Tibial nerve (tissue), 4 donors: ENCODE results near the gene FGF16. TPM values are rescaled to one million over a fixed set of nuclear protein-coding genes. Genes with fewer than 3 reads are reported as not detected.

Experiments
- DNase-seq, 2 donors: peaks; one replicate each; pipeline ENCODE4 v3.0.0-alpha.2; 2019; ENCODE audit warnings: low spot score in 2 of 2
- H3K27ac ChIP-seq, 4 donors: fragments of 200-600 bp; sonication (generic) in 3 of 4; one replicate each; pipeline ENCODE4 v1.5.1; 2017 to 2019; ENCODE audit warnings: mild to moderate bottlenecking in 1 of 4
- H3K27me3 ChIP-seq, 2 donors: fragments of 200-600 bp; sonication (generic) in 1 of 2; one replicate each; pipeline versions ENCODE4 v1.5.1 to v1.6.0; 2017 to 2019
- H3K36me3 ChIP-seq, 3 donors: fragments of 200-600 bp; sonication (generic); one replicate each; pipeline ENCODE4 v1.5.1; 2018 to 2019
- H3K4me1 ChIP-seq, 4 donors: fragments of 200-600 bp; sonication (generic) in 3 of 4; one replicate each; pipeline ENCODE4 v1.5.1; 2017 to 2019
- H3K4me3 ChIP-seq, 4 donors: fragments of 200-600 bp; sonication (generic) in 3 of 4; one replicate each; pipeline ENCODE4 v1.5.1; 2017 to 2019; ENCODE audit warnings: mild to moderate bottlenecking in 1 of 4, moderate library complexity in 1 of 4
- H3K9me3 ChIP-seq, 4 donors: fragments of 200-600 bp; sonication (generic) in 3 of 4; one replicate each; pipeline ENCODE4 v1.5.1; 2017 to 2019
- EP300 ChIP-seq, 2 donors: sonication (generic); formaldehyde crosslinking; IDR thresholded peaks; one replicate each; pipeline ENCODE4 v1.6.1; 2017; ENCODE audit warnings: antibody characterized with exemption in 2 of 2, mild to moderate bottlenecking in 1 of 2
- POLR2A ChIP-seq, 2 donors: fragments of 450-650 bp; IDR thresholded peaks; one replicate each; pipeline ENCODE4 v1.6.1; 2017; ENCODE audit warnings: antibody characterized with exemption in 2 of 2, mild to moderate bottlenecking in 2 of 2, moderate library complexity in 2 of 2
- WGBS, 2 donors: methylation state at CpG; one replicate each; pipeline ENCODE4 v1.1.5; 2018; 5-methylcytosine and 5-hydroxymethylcytosine counted together
- total RNA-seq, 4 donors: library from RNA; depleted of rRNA; stranded (reverse); fragments of >200 nt; gene quantifications; one replicate each; pipeline ENCODE4 v1.1.0, GENCODE V29; 2016
- TF ChIP-seq, protein P1 (sequence below), 5 experiments: fragments of 200-600 bp in 3 of 5; fragments of 450-650 bp in 2 of 5; sonication (generic) in 3 of 5; IDR thresholded peaks; one replicate each; pipeline ENCODE4 v1.5.1; 2016 to 2019; ENCODE audit warnings: antibody characterized with exemption in 5 of 5, mild to moderate bottlenecking in 3 of 5, moderate library complexity in 2 of 5

FGF16 gene
- total RNA-seq, 4 donors from 2014 or later = 0.63 to 8.8 TPM; not detected in 2

DNA sequence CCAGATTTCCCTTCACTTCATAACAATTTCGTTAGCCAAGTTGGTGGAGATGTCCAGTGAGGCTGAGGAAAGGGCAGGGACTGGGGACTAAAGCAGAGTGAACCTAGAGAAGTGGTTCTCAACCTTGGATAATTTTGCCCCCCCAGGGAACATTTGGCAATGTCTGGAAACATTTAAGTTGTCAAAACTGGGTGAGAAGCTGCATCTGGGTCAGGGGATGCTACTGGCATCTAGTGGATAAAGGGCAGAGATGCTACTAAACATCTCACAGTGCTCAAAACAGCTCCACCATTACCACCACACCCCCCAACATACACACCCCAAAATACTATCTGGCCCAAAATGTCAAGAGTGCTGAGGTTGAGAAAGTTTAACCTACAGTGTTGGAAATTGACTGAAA, 32.0 kb upstream of the FGF16 start:
- H3K9me3 ChIP-seq = no peaks in the 10 kb centered on the region
- WGBS, 2 donors = 0% methylated on average over 1 of the region's 1 CpG
- H3K27ac ChIP-seq = no peak overlapping the region
- H3K4me3 ChIP-seq = no peak overlapping the region
- no peaks in the 10 kb centered on the region for H3K27me3 ChIP-seq
- H3K4me1 ChIP-seq = no peaks in the 10 kb centered on the region
- H3K36me3 ChIP-seq = no peaks in the 10 kb centered on the region
- DNase-seq = no peak
- TF ChIP-seq EP300 (IDR thresholded peaks at IDR 0.05) = no peak
- TF ChIP-seq, protein P1, sequence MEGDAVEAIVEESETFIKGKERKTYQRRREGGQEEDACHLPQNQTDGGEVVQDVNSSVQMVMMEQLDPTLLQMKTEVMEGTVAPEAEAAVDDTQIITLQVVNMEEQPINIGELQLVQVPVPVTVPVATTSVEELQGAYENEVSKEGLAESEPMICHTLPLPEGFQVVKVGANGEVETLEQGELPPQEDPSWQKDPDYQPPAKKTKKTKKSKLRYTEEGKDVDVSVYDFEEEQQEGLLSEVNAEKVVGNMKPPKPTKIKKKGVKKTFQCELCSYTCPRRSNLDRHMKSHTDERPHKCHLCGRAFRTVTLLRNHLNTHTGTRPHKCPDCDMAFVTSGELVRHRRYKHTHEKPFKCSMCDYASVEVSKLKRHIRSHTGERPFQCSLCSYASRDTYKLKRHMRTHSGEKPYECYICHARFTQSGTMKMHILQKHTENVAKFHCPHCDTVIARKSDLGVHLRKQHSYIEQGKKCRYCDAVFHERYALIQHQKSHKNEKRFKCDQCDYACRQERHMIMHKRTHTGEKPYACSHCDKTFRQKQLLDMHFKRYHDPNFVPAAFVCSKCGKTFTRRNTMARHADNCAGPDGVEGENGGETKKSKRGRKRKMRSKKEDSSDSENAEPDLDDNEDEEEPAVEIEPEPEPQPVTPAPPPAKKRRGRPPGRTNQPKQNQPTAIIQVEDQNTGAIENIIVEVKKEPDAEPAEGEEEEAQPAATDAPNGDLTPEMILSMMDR (IDR thresholded peaks at IDR 0.05) = no peak
- no peak for TF ChIP-seq POLR2A (IDR thresholded peaks at IDR 0.05)

DNA sequence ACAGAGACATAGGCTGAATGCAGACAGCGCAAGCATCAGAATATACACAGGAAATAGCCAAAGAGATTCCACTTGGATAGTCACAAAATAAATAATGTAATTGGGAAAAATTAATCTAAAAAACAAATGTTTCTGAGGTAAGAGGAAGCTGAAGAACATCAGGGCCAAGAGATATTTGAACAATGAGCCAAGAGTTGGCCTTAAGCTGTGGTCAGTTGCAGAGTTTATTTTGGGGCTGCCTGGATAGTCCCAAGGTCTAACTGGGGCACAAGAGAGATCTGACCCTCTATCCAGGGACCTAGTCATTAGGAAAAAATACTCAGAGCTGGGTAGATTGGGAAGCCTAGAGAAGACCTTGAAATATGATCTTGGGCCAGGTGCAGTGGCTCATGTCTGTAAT, 31.3 kb upstream of the FGF16 start:
- no peak for DNase-seq
- Histone ChIP-seq H3K4me1 (no peaks in the 10 kb centered on the region), H3K9me3 (no peaks in the 10 kb centered on the region), H3K27ac (no peak overlapping the region), H3K27me3 (no peaks in the 10 kb centered on the region), H3K36me3 (no peaks in the 10 kb centered on the region), H3K4me3 (no peak overlapping the region)
- TF ChIP-seq POLR2A (IDR thresholded peaks at IDR 0.05) (no peak), EP300 (IDR thresholded peaks at IDR 0.05) (no peak)
- TF ChIP-seq, protein P1 (IDR thresholded peaks at IDR 0.05) = no peak
- 71 to 77% methylated on average over 1 of the region's 1 CpG for WGBS, 2 donors

DNA sequence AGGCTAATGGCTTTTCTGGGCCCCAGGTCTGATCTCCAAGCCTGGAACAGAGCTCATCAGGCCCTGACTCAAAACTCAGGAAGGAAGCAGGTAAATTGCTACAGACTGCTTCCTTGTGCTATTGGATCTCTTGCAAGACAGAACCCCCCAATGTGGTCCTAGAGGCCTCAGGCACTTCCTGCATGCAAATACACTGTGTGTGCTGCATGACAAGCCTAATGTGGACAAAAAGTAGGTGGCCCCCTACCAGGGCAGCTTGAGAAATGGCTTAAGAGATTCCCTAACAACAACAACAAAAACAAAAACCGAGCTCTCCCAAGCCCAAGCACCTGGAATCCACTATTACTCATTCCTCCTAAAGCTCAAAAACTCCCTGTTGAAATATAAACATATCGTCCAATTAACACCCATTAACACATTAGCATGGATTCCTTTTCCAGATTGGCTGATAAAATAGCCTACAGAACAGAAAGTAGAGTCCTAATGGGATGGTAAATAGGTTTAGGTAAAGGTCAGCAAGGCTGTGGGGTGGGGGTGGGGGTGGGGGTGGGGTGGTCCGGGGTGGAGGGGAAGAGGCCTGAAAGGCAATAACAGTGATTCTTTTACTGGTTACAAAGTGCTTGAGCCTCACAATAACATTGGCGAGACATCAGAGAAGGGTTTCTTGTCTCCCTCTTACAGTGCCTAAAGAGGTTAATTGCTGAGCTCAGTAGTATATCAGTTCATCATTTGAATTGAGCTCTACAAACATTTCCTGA, 24.1 kb upstream of the FGF16 start:
- no peak overlapping the region for H3K4me3 ChIP-seq
- TF ChIP-seq POLR2A (IDR thresholded peaks at IDR 0.05) = no peak
- no peak for TF ChIP-seq EP300 (IDR thresholded peaks at IDR 0.05)
- TF ChIP-seq, protein P1 (IDR thresholded peaks at IDR 0.05) = no peak
- no peaks in the 10 kb centered on the region for H3K4me1 ChIP-seq
- 38 to 46% methylated on average over 2 to 4 of the region's 4 CpGs for WGBS, 2 donors
- peaks cover 0 to 3% of the 10 kb centered on the region in 2 donors for H3K27me3 ChIP-seq
- no peak for DNase-seq
- H3K9me3 ChIP-seq = no peaks in the 10 kb centered on the region
- H3K27ac ChIP-seq = no peak overlapping the region
- no peaks in the 10 kb centered on the region for H3K36me3 ChIP-seq

DNA sequence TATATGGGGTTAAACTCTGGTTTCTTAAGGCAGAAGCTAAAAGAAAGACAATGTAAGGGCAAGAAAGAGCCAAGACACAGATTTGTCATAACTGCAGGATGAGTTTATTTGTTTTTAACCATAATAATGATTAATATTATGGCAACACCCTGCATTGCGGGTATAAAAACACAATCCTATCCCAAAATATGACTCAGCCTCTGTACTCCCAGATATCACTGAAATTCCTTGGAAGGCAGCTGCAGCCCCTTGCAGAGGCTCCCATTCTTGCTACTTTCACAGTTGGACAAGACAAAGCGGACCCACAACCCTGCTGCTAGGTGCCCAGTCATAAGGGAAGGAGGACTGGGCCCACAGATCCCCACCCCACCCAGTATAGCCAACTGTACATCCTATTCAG, 20.4 kb upstream of the FGF16 start:
- WGBS, 2 donors = 63% methylated on average over 2 of the region's 2 CpGs
- Histone ChIP-seq H3K27me3 (peaks cover 0 to 5% of the 10 kb centered on the region in 2 donors), H3K27ac (no peak overlapping the region), H3K36me3 (no peaks in the 10 kb centered on the region), H3K4me3 (no peak overlapping the region), H3K9me3 (no peaks in the 10 kb centered on the region), H3K4me1 (no peaks in the 10 kb centered on the region)
- no peak for DNase-seq
- TF ChIP-seq EP300 (IDR thresholded peaks at IDR 0.05) = no peak
- TF ChIP-seq, protein P1 (IDR thresholded peaks at IDR 0.05) = no peak
- TF ChIP-seq POLR2A (IDR thresholded peaks at IDR 0.05) = no peak

DNA sequence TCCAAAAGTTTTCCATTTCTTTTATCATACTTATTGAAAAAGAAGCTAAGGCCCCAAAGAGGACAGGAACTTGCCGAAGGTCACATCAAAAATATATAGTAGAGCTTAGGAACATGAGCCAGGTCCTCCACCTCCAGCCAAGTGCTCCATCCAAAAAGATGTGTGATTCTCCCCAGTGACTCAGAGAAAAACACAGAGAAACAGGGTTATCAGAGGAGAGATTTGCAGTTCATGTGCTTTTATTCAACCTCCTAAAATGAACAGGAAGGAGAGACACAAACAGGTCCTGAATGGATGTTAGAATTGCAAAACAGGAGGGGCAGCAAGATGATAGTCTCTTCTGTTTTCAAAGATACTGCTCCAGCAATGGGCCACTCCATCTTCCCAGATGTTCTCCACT, 19.6 kb upstream of the FGF16 start:
- no peaks in the 10 kb centered on the region for H3K9me3 ChIP-seq
- TF ChIP-seq POLR2A (IDR thresholded peaks at IDR 0.05) (no peak), EP300 (IDR thresholded peaks at IDR 0.05) (no peak)
- TF ChIP-seq, protein P1 (IDR thresholded peaks at IDR 0.05) = no peak
- no peaks in the 10 kb centered on the region for H3K36me3 ChIP-seq
- DNase-seq = no peak
- peaks cover 0 to 5% of the 10 kb centered on the region in 2 donors for H3K27me3 ChIP-seq
- no peak overlapping the region for H3K4me3 ChIP-seq
- 56 to 80% methylated on average over 1 of the region's 1 CpG for WGBS, 2 donors
- no peak overlapping the region for H3K27ac ChIP-seq
- H3K4me1 ChIP-seq = no peaks in the 10 kb centered on the region
